ENCODE measurements around the gene DMD. TPM values are rescaled to one million over a fixed set of nuclear protein-coding genes. Genes with fewer than 3 reads are reported as not detected.

DMD gene
- total and polyA plus RNA-seq, 2 of the 8 experiments (the other 6 are each of a cell fraction or from before 2014, with no cell fraction given) = 4.8 to 7.4 TPM

- H3K79me2 ChIP-seq (ENCODE audit: control insufficient read depth in 1 of 2, insufficient read depth in 2 of 2, low read length in 2 of 2) = no peaks in the 10 kb centered on the region
- no peaks in the 10 kb centered on the region; the same call in 1 of the 2 replicates for H3K23me2 ChIP-seq (ENCODE audit: low read depth, low read length)
- no peak overlapping the region for H2AK5ac ChIP-seq (ENCODE audit: low read depth, low read length)
- H2BK5ac ChIP-seq (ENCODE audit: low read depth, low read length) = no peak overlapping the region
- no peak overlapping the region for H4K91ac ChIP-seq (replicated peaks; ENCODE audit: insufficient read length, low read length)
- no peak overlapping the region for H3K18ac ChIP-seq (ENCODE audit: extremely low read depth, low read length)
- no peak overlapping the region for H4K5ac ChIP-seq (ENCODE audit: insufficient read length, low read depth, low read length)
- ChIA-PET POLR2A (ENCODE audit: partially characterized antibody) (no interaction called here), CTCF (ENCODE audit: partially characterized antibody) (no interaction called here)
- no peak overlapping the region for H3K56ac ChIP-seq (replicated peaks; ENCODE audit: insufficient read length, low read depth, low read length)
- H4K20me1 ChIP-seq (replicated peaks in 1 of 2; ENCODE audit: control insufficient read depth in 1 of 2, insufficient read depth in 2 of 2, low read length in 2 of 2) = no peaks in the 10 kb centered on the region
- H2AFZ ChIP-seq (ENCODE audit: low read length) = no peak overlapping the region; the same call in 1 of the 2 replicates
- no peaks in the 10 kb centered on the region for H3K79me1 ChIP-seq (ENCODE audit: low read depth, low read length)
- H2BK15ac ChIP-seq (ENCODE audit: low read length) = no peak overlapping the region
- H3K4me3 ChIP-seq (ENCODE audit: extremely low read depth in 1 of 4, insufficient read depth in 2 of 4, low read depth in 3 of 4, low read length in 4 of 4) = no peak overlapping the region
- 32% methylated on average over 4 of the region's 4 CpGs; no CpG with 5 or more reads in 1 of the 2 experiments for WGBS, 2 experiments (ENCODE audit: extremely low coverage in 1 of 2, insufficient coverage in 1 of 2, insufficient read length in 1 of 2, insufficient replicate concordance in 2 of 2, low coverage in 1 of 2, low lambda C conversion rate in 2 of 2, missing lambda C conversion rate in 1 of 2)
- H3K4me1 ChIP-seq (replicated peaks in 1 of 4; ENCODE audit: control insufficient read depth in 3 of 4, insufficient read depth in 4 of 4, low read length in 3 of 4) = peaks cover 0 to 4% (median 2%) of the 10 kb centered on the region in 4 experiments; a peak in 2 of 7 replicates
- H3K4ac ChIP-seq (replicated peaks; ENCODE audit: insufficient read length, low read depth, low read length) = no peak overlapping the region
- H3K27ac ChIP-seq (ENCODE audit: low read depth, low read length) = no peak overlapping the region
- no peak overlapping the region for H3K23ac ChIP-seq (ENCODE audit: insufficient read length)
- no peaks in the 10 kb centered on the region for H3K36me3 ChIP-seq (ENCODE audit: control insufficient read depth in 2 of 4, insufficient read depth in 4 of 4, low read length in 3 of 4)
- H4K8ac ChIP-seq (ENCODE audit: extremely low read depth, insufficient read depth, low read length) = no peak overlapping the region
- H2BK120ac ChIP-seq (replicated peaks; ENCODE audit: low read depth, low read length) = no peak overlapping the region
- no peaks in the 10 kb centered on the region for H3K9me3 ChIP-seq (ENCODE audit: insufficient read depth in 2 of 2, low read depth in 1 of 2, low read length in 1 of 2)
- no peak overlapping the region for H3K14ac ChIP-seq (ENCODE audit: insufficient read length)
- FAIRE-seq (peak; percentile 68), DNase-seq (ENCODE audit: low read depth in 1 of 2, low spot score in 2 of 2) (peak; percentile 17 to 44)
- H3K27me3 ChIP-seq (replicated peaks in 1 of 4; ENCODE audit: control insufficient read depth in 3 of 4, extremely low read depth in 1 of 4, insufficient read depth in 3 of 4, low read length in 3 of 4) = no peaks in the 10 kb centered on the region
- H2BK20ac ChIP-seq (ENCODE audit: low read length) = no peak overlapping the region
- H2BK12ac ChIP-seq (ENCODE audit: low read depth, low read length) = no peak overlapping the region
- H3K4me2 ChIP-seq (ENCODE audit: insufficient read depth in 1 of 2, low read depth in 2 of 2, low read length in 2 of 2) = peak overlapping the region in 1 of 2 experiments; percentile 13; a peak in 1 of 4 replicates
- no peak overlapping the region for H3K9ac ChIP-seq (replicated peaks in 1 of 4; ENCODE audit: extremely low read depth in 1 of 4, low read depth in 3 of 4, low read length in 3 of 4)
- TF ChIP-seq HDAC2 (IDR thresholded peaks at IDR 0.05; ENCODE audit: borderline replicate concordance in 1 of 2, low read depth in 2 of 2, low read length in 2 of 2) (no peak), CHD1 (IDR thresholded peaks at IDR 0.05; ENCODE audit: low read depth, low read length) (no peak), SP2 (IDR thresholded peaks at IDR 0.05; ENCODE audit: low read length) (no peak), CHD2 (IDR thresholded peaks at IDR 0.05; ENCODE audit: low read length) (no peak), CTBP2 (IDR thresholded peaks at IDR 0.05; ENCODE audit: borderline replicate concordance, insufficient read depth, insufficient read length, low read length) (no peak), NANOG (IDR thresholded peaks at IDR 0.05; ENCODE audit: insufficient read depth, low read depth, low read length, poor library complexity, severe bottlenecking) (peak; percentile 80), EP300 (IDR thresholded peaks at IDR 0.05; ENCODE audit: borderline replicate concordance in 1 of 2, low read depth in 2 of 2, low read length in 2 of 2) (no peak), SP1 (IDR thresholded peaks at IDR 0.05; ENCODE audit: low read depth, low read length) (0 out of 2 replicates have a peak, but pooled peaks have one; percentile 40), SIX5 (IDR thresholded peaks at IDR 0.05; ENCODE audit: low read depth, low read length) (no peak), POLR2A (IDR thresholded peaks at IDR 0.05; ENCODE audit: control extremely low read depth in 1 of 2, low read depth in 2 of 2, low read length in 2 of 2) (no peak), CBX8 (IDR thresholded peaks at IDR 0.05; ENCODE audit: borderline replicate concordance, low read depth, low read length) (no peak), SRF (IDR thresholded peaks at IDR 0.05; ENCODE audit: low read depth, low read length) (no peak), TAF7 (optimal IDR thresholded peaks at IDR 0.05; ENCODE audit: borderline replicate concordance, low read depth, low read length) (no peak), SIN3A (conservative IDR thresholded peaks at IDR 0.05 in 1 of 2, IDR thresholded peaks at IDR 0.05 in 1 of 2; ENCODE audit: low read depth in 1 of 2, low read length in 2 of 2) (no peak)
These were observed 224.2 kb downstream of the DMD start for GRCh38 chrX:32987142-32987541.

All from H1 (cell line).